Nephron (organoid): ENCODE results near the gene CSMD2.

Source experiments
- H3K27ac Mint-ChIP-seq, 3 experiments: 2 replicates each; pipeline ENCODE4 v1.8.0; 2020; ENCODE audit warnings: mixed read lengths in 3 of 3, mild to moderate bottlenecking in 2 of 3, moderate library complexity in 1 of 3
- H3K27me3 Mint-ChIP-seq: 2 replicates; pipeline ENCODE4 v1.8.0; 2021; ENCODE audit warnings: low read depth, mild to moderate bottlenecking, moderate library complexity, mixed read lengths
- H3K36me3 Mint-ChIP-seq: 2 replicates; pipeline ENCODE4 v1.8.0; 2020; ENCODE audit warnings: low read depth, mixed read lengths
- H3K4me1 Mint-ChIP-seq: 2 replicates; pipeline ENCODE4 v1.8.0; 2020; ENCODE audit warnings: mixed read lengths
- H3K4me3 Mint-ChIP-seq, 3 experiments: 2 replicates each; pipeline ENCODE4 v1.8.0; 2020; ENCODE audit warnings: mild to moderate bottlenecking in 3 of 3, mixed read lengths in 3 of 3, moderate library complexity in 2 of 3
- H3K9me3 Mint-ChIP-seq: 2 replicates; pipeline ENCODE4 v1.8.0; 2020; ENCODE audit warnings: mixed read lengths
- CTCF ChIP-seq, 3 experiments: fragments of 200-600 bp; sonication (generic); IDR thresholded peaks; one replicate each; pipeline ENCODE4 v1.5.0; 2021; ENCODE audit warnings: antibody characterized with exemption in 3 of 3; ENCODE audit not compliant: unreplicated experiment in 3 of 3

The CSMD2 gene

GRCh38 chr1:33846861-33847260 lies 318.2 kb downstream of the CSMD2 start:
- no peak overlapping the region for H3K4me3 Mint-ChIP-seq
- no peaks in the 10 kb centered on the region for H3K9me3 Mint-ChIP-seq
- no peaks in the 10 kb centered on the region for H3K36me3 Mint-ChIP-seq
- peaks cover 17% of the 10 kb centered on the region for H3K27me3 Mint-ChIP-seq
- no peak overlapping the region for H3K27ac Mint-ChIP-seq
- peaks cover 15% of the 10 kb centered on the region for H3K4me1 Mint-ChIP-seq
- TF ChIP-seq CTCF (IDR thresholded peaks at IDR 0.05; ENCODE audit: unreplicated experiment in 3 of 3) = no peak

- Mint-ChIP-seq H3K27ac (no peak overlapping the region), H3K4me1 (peaks cover 15% of the 10 kb centered on the region), H3K36me3 (no peaks in the 10 kb centered on the region), H3K9me3 (no peaks in the 10 kb centered on the region), H3K27me3 (peaks cover 13% of the 10 kb centered on the region), H3K4me3 (no peak overlapping the region)
- no peak for TF ChIP-seq CTCF (IDR thresholded peaks at IDR 0.05; ENCODE audit: unreplicated experiment in 3 of 3)
Observed at GRCh38 chr1:33844166-33844565, 320.9 kb downstream of the CSMD2 start.

GRCh38 chr1:33842348-33842747 lies 322.7 kb downstream of the CSMD2 start:
- Mint-ChIP-seq H3K27me3 (peaks cover 17% of the 10 kb centered on the region), H3K4me3 (no peak overlapping the region), H3K4me1 (peaks cover 15% of the 10 kb centered on the region), H3K27ac (no peak overlapping the region), H3K9me3 (peaks cover 5% of the 10 kb centered on the region), H3K36me3 (no peaks in the 10 kb centered on the region)
- TF ChIP-seq CTCF (IDR thresholded peaks at IDR 0.05; ENCODE audit: unreplicated experiment in 3 of 3) = peak in 1 of 3 experiments; percentile 19

GRCh38 chr1:33841494-33841893 lies 323.5 kb downstream of the CSMD2 start:
- no peak for TF ChIP-seq CTCF (IDR thresholded peaks at IDR 0.05; ENCODE audit: unreplicated experiment in 3 of 3)
- no peaks in the 10 kb centered on the region for H3K36me3 Mint-ChIP-seq
- H3K27ac Mint-ChIP-seq = no peak overlapping the region
- peaks cover 17% of the 10 kb centered on the region for H3K27me3 Mint-ChIP-seq
- H3K9me3 Mint-ChIP-seq = peaks cover 10% of the 10 kb centered on the region
- no peak overlapping the region for H3K4me3 Mint-ChIP-seq
- H3K4me1 Mint-ChIP-seq = peaks cover 15% of the 10 kb centered on the region

- peaks cover 14% of the 10 kb centered on the region for H3K9me3 Mint-ChIP-seq
- H3K4me3 Mint-ChIP-seq = no peak overlapping the region
- H3K36me3 Mint-ChIP-seq = no peaks in the 10 kb centered on the region
- no peak for TF ChIP-seq CTCF (IDR thresholded peaks at IDR 0.05; ENCODE audit: unreplicated experiment in 3 of 3)
- H3K27me3 Mint-ChIP-seq = peaks cover 12% of the 10 kb centered on the region
- no peak overlapping the region for H3K27ac Mint-ChIP-seq
- no peaks in the 10 kb centered on the region for H3K4me1 Mint-ChIP-seq
Observed at GRCh38 chr1:33837635-33838034, 327.4 kb downstream of the CSMD2 start.

- Mint-ChIP-seq H3K4me1 (no peaks in the 10 kb centered on the region), H3K27me3 (peaks cover 12% of the 10 kb centered on the region), H3K9me3 (peaks cover 19% of the 10 kb centered on the region), H3K4me3 (no peak overlapping the region), H3K27ac (no peak overlapping the region), H3K36me3 (no peaks in the 10 kb centered on the region)
- no peak for TF ChIP-seq CTCF (IDR thresholded peaks at IDR 0.05; ENCODE audit: unreplicated experiment in 3 of 3)
Observed at GRCh38 chr1:33836911-33837310, 328.1 kb downstream of the CSMD2 start.
